Esophagus muscularis mucosa (tissue), 4 donors: ENCODE measurements around the gene GSK3B.

Source experiments
- EP300 ChIP-seq: sonication (generic); formaldehyde crosslinking; IDR thresholded peaks from one replicate; pipeline ENCODE4 v1.6.1; 2017; ENCODE audit warnings: antibody characterized with exemption
- POLR2A ChIP-seq: fragments of 450-650 bp; IDR thresholded peaks from one replicate; pipeline ENCODE4 v1.6.1; 2017; ENCODE audit warnings: antibody characterized with exemption, moderate library complexity, mild to moderate bottlenecking, low read depth
- POLR2AphosphoS5 ChIP-seq, 2 donors: sonication (generic); formaldehyde crosslinking; IDR thresholded peaks; one replicate each; pipeline ENCODE4 v1.6.1; 2017; ENCODE audit warnings: antibody characterized with exemption in 2 of 2
- TF ChIP-seq, protein P1 (sequence below), 3 experiments: fragments of 200-600 bp in 2 of 3; fragments of 450-650 bp in 1 of 3; sonication (generic) in 2 of 3; IDR thresholded peaks; one replicate each; pipeline ENCODE4 v1.5.1; 2017 to 2019; ENCODE audit warnings: antibody characterized with exemption in 3 of 3, mild to moderate bottlenecking in 2 of 3, moderate library complexity in 1 of 3

DNA sequence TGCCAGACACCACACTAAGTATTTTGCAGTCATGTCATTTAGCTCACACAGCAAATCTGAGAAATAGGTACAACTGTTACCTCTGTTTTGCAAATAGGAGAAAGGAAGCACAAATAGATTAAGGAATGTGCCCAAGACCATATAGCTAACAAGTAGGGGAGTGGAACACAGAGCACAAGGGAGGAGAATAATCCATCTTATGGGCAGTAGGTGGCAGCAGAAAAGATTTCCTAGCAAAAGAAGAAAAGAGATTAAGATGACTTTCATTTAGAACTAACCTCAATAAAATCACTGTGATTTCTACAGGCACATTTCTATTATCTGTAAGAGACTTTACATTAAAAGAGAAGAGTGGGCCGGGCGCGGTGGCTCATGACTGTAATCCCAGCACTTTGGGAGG, 263.2 kb downstream of the GSK3B start:
- TF ChIP-seq, protein P1, sequence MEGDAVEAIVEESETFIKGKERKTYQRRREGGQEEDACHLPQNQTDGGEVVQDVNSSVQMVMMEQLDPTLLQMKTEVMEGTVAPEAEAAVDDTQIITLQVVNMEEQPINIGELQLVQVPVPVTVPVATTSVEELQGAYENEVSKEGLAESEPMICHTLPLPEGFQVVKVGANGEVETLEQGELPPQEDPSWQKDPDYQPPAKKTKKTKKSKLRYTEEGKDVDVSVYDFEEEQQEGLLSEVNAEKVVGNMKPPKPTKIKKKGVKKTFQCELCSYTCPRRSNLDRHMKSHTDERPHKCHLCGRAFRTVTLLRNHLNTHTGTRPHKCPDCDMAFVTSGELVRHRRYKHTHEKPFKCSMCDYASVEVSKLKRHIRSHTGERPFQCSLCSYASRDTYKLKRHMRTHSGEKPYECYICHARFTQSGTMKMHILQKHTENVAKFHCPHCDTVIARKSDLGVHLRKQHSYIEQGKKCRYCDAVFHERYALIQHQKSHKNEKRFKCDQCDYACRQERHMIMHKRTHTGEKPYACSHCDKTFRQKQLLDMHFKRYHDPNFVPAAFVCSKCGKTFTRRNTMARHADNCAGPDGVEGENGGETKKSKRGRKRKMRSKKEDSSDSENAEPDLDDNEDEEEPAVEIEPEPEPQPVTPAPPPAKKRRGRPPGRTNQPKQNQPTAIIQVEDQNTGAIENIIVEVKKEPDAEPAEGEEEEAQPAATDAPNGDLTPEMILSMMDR (IDR thresholded peaks at IDR 0.05) = no peak
- TF ChIP-seq POLR2AphosphoS5 (IDR thresholded peaks at IDR 0.05) = no peak
- no peak for TF ChIP-seq EP300
- no peak for TF ChIP-seq POLR2A
